ENCODE measurements around the gene POLR2F. TPM values are rescaled to one million over a fixed set of nuclear protein-coding genes. Genes with fewer than 3 reads are reported as not detected.
"Not testable (repeated sequence)": the region's sequence is repeated elsewhere in the genome, so short reads cannot be mapped to it uniquely, and the experiment has no call there.

The POLR2F gene
- polyA plus RNA-seq, 1 donor from 2014 or later: 195 TPM

DNA sequence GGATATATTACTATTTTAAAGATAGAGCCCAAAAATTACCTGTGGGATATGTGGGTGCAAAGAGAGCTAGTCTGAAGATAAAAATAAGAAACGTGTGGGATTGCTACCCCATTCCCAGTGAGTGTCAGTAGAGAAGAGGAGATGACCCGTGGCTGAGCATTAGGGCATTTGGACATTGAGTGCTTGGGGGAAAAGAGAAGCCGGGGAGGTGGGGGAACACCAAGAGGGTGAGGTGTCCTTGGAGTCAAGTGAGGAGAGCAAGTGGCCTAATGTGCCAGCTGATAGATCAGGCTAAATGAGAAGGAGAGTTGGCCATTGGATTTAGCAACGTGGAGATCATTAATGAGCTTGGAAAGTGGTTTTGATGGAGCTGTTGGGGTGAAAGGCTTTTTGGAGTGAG is 1.2 kb downstream of the POLR2F start:
- H3K4me3 ChIP-seq (ENCODE audit: low read length): peak overlapping the region; percentile 99
- peak overlapping the region; percentile 71 for H3K4me2 ChIP-seq (ENCODE audit: low read length)
- peak overlapping the region; percentile 89 for H3K9ac ChIP-seq (ENCODE audit: low read length)
- no peaks in the 10 kb centered on the region for H4K20me1 ChIP-seq (ENCODE audit: insufficient read depth)
- H3K9me2 ChIP-seq (ENCODE audit: insufficient read depth, low read length): no peaks in the 10 kb centered on the region
- H3F3A ChIP-seq (ENCODE audit: insufficient read depth, low read length, poor library complexity, severe bottlenecking): no peaks in the 10 kb centered on the region
- H3K9me3 ChIP-seq (ENCODE audit: low read length): no peaks in the 10 kb centered on the region
- H2AFZ ChIP-seq (ENCODE audit: low read depth, low read length): no peak overlapping the region
- H3K36me3 ChIP-seq (ENCODE audit: insufficient read depth, low read length): peaks cover 5% of the 10 kb centered on the region
- TF ChIP-seq, protein P1, sequence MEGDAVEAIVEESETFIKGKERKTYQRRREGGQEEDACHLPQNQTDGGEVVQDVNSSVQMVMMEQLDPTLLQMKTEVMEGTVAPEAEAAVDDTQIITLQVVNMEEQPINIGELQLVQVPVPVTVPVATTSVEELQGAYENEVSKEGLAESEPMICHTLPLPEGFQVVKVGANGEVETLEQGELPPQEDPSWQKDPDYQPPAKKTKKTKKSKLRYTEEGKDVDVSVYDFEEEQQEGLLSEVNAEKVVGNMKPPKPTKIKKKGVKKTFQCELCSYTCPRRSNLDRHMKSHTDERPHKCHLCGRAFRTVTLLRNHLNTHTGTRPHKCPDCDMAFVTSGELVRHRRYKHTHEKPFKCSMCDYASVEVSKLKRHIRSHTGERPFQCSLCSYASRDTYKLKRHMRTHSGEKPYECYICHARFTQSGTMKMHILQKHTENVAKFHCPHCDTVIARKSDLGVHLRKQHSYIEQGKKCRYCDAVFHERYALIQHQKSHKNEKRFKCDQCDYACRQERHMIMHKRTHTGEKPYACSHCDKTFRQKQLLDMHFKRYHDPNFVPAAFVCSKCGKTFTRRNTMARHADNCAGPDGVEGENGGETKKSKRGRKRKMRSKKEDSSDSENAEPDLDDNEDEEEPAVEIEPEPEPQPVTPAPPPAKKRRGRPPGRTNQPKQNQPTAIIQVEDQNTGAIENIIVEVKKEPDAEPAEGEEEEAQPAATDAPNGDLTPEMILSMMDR (IDR thresholded peaks at IDR 0.05; ENCODE audit: poor library complexity, severe bottlenecking): no peak
- TF ChIP-seq POLR2AphosphoS5 (IDR thresholded peaks at IDR 0.05) (no peak), EP300 (conservative IDR thresholded peaks at IDR 0.05; ENCODE audit: poor library complexity, severe bottlenecking) (no peak)
- TF ChIP-seq, protein P2, sequence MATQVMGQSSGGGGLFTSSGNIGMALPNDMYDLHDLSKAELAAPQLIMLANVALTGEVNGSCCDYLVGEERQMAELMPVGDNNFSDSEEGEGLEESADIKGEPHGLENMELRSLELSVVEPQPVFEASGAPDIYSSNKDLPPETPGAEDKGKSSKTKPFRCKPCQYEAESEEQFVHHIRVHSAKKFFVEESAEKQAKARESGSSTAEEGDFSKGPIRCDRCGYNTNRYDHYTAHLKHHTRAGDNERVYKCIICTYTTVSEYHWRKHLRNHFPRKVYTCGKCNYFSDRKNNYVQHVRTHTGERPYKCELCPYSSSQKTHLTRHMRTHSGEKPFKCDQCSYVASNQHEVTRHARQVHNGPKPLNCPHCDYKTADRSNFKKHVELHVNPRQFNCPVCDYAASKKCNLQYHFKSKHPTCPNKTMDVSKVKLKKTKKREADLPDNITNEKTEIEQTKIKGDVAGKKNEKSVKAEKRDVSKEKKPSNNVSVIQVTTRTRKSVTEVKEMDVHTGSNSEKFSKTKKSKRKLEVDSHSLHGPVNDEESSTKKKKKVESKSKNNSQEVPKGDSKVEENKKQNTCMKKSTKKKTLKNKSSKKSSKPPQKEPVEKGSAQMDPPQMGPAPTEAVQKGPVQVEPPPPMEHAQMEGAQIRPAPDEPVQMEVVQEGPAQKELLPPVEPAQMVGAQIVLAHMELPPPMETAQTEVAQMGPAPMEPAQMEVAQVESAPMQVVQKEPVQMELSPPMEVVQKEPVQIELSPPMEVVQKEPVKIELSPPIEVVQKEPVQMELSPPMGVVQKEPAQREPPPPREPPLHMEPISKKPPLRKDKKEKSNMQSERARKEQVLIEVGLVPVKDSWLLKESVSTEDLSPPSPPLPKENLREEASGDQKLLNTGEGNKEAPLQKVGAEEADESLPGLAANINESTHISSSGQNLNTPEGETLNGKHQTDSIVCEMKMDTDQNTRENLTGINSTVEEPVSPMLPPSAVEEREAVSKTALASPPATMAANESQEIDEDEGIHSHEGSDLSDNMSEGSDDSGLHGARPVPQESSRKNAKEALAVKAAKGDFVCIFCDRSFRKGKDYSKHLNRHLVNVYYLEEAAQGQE (IDR thresholded peaks at IDR 0.05; ENCODE audit: borderline replicate concordance): no peak
- no peak overlapping the region for H3K27ac ChIP-seq (ENCODE audit: low read length)
- H3K27me3 ChIP-seq (ENCODE audit: insufficient read depth, low read depth, low read length): no peaks in the 10 kb centered on the region
- H3K79me2 ChIP-seq (replicated peaks; ENCODE audit: insufficient read depth, low read length): peaks cover 16% of the 10 kb centered on the region

DNA sequence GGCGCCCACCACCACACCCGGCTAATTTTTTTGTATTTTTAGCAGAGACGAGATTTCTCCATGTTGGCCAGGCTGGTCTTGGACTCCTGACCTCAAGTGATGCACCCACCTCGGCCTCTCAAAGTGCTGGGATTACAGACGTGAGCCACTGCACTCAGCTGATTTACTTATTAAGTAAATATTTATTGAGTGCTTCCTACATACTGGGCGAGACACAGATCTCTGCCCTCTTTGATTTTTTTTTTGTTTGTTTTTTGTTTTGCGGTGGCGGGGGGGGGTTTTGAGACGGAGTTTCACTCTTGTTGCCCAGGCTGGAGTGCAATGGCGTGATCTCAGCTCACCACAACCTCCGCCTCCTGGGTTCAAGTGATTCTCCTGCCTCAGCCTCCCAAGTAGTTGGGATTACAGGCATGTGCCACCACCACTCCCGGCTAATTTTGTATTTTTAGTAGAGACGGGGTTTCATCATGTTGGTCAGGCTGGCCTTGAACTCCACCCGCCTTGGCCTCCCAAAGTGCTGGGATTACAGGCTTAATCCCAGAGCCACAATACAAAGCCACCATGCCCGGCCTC is 2.4 kb downstream of the POLR2F start:
- H3K27me3 ChIP-seq (ENCODE audit: insufficient read depth, low read depth, low read length); H3K9me2 ChIP-seq (ENCODE audit: insufficient read depth, low read length); H3F3A ChIP-seq (ENCODE audit: insufficient read depth, low read length, poor library complexity, severe bottlenecking); H3K27ac ChIP-seq (ENCODE audit: low read length); H2AFZ ChIP-seq (ENCODE audit: low read depth, low read length); H3K4me2 ChIP-seq (ENCODE audit: low read length); H3K36me3 ChIP-seq (ENCODE audit: insufficient read depth, low read length); H3K9me3 ChIP-seq (ENCODE audit: low read length); H3K9ac ChIP-seq (ENCODE audit: low read length); H4K20me1 ChIP-seq (ENCODE audit: insufficient read depth); H3K4me3 ChIP-seq (ENCODE audit: low read length): not testable (repeated sequence)
- peaks cover 16% of the 10 kb centered on the region for H3K79me2 ChIP-seq (replicated peaks; ENCODE audit: insufficient read depth, low read length)

DNA sequence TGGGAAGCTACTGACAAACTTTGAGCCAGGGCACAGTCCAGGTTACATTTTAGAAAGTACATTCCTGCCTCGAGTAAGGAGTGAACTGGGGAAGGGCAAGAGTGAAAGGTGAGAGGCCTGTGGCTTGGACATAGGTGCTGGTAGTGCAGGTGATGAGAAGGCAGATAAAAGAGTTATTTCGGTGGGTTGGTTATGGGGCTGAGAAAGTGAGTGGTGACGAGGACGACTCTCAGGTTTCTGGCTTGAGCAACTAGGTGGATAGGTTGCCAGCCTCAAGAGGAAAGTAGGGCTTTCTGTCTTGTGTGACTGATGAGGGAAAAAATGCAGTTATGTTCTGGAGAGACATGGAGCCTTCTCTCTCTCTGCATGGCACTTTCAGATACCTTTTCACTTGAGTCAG is 3.7 kb downstream of the POLR2F start:
- Histone ChIP-seq H3K9me2 (ENCODE audit: insufficient read depth, low read length) (no peaks in the 10 kb centered on the region), H4K20me1 (ENCODE audit: insufficient read depth) (no peaks in the 10 kb centered on the region), H3K27me3 (ENCODE audit: insufficient read depth, low read depth, low read length) (no peaks in the 10 kb centered on the region), H3K9me3 (ENCODE audit: low read length) (no peaks in the 10 kb centered on the region), H3K9ac (ENCODE audit: low read length) (no peak overlapping the region), H3F3A (ENCODE audit: insufficient read depth, low read length, poor library complexity, severe bottlenecking) (no peaks in the 10 kb centered on the region), H3K4me2 (ENCODE audit: low read length) (no peak overlapping the region), H3K27ac (ENCODE audit: low read length) (no peak overlapping the region), H2AFZ (ENCODE audit: low read depth, low read length) (no peak overlapping the region), H3K4me3 (ENCODE audit: low read length) (no peak overlapping the region), H3K79me2 (replicated peaks; ENCODE audit: insufficient read depth, low read length) (peaks cover 16% of the 10 kb centered on the region), H3K36me3 (ENCODE audit: insufficient read depth, low read length) (peaks cover 10% of the 10 kb centered on the region)
- TF ChIP-seq EP300 (conservative IDR thresholded peaks at IDR 0.05; ENCODE audit: poor library complexity, severe bottlenecking): no peak
